HUES48 (cell line): ENCODE data around the gene OGG1.
A peak's percentile ranks its signal among the peaks of the same experiment; 100 is the strongest.

Experiments used
- H3K27ac ChIP-seq: one replicate; pipeline ENCODE4 v1.7.0; 2013; ENCODE audit warnings: low read depth, low read length, inconsistent platforms
- H3K27me3 ChIP-seq: 2 replicates; pipeline ENCODE4 v1.6.1; 2013; ENCODE audit warnings: mild to moderate bottlenecking, low read length; ENCODE audit not compliant: control insufficient read depth, insufficient read depth
- H3K36me3 ChIP-seq: 2 replicates; pipeline ENCODE4 v1.6.1; 2013; ENCODE audit warnings: low read length; ENCODE audit not compliant: control insufficient read depth, insufficient read depth
- H3K4me1 ChIP-seq: 2 replicates; pipeline ENCODE4 v1.6.1; 2013; ENCODE audit warnings: mild to moderate bottlenecking, low read length; ENCODE audit not compliant: control insufficient read depth, insufficient read depth
- H3K4me3 ChIP-seq: 2 replicates; pipeline ENCODE4 v1.5.1; 2013; ENCODE audit warnings: mild to moderate bottlenecking, low read depth, low read length
- H3K9ac ChIP-seq: 2 replicates; pipeline ENCODE4 v1.6.1; 2013; ENCODE audit warnings: mild to moderate bottlenecking, low read depth, low read length, moderate library complexity
- H3K9me3 ChIP-seq: 2 replicates; pipeline ENCODE4 v1.6.1; 2013; ENCODE audit warnings: low read length; ENCODE audit not compliant: control insufficient read depth, insufficient read depth

The OGG1 gene

GRCh38 chr3:9749645-9750555 is at the start of gene OGG1:
TSS of gene OGG1 (plus strand) at chr3:9749952. CDS start at chr3:9750287, 335 bp downstream.
- Histone ChIP-seq H3K4me3 (peak within 1 kb of the TSS; percentile 70), H3K27ac (peak within 1 kb of the TSS; percentile 94), H3K27me3 (no peaks in the 10 kb centered on the region), H3K36me3 (peaks cover 72% of the 10 kb centered on the region), H3K4me1 (peaks cover 8% of the 10 kb centered on the region; the same call in 1 of the 2 replicates), H3K9me3 (no peaks in the 10 kb centered on the region), H3K9ac (peak within 1 kb of the TSS; percentile 75)

GRCh38 chr3:9700536-9700935 is 49.2 kb upstream of the OGG1 start:
- Histone ChIP-seq H3K9me3 (no peaks in the 10 kb centered on the region), H3K36me3 (peaks cover 25% of the 10 kb centered on the region), H3K9ac (no peak overlapping the region), H3K27ac (no peak overlapping the region), H3K4me3 (no peak overlapping the region), H3K4me1 (no peaks in the 10 kb centered on the region), H3K27me3 (peaks cover 18% of the 10 kb centered on the region)

- no peak overlapping the region for H3K4me3 ChIP-seq
- peaks cover 25% of the 10 kb centered on the region for H3K36me3 ChIP-seq
- no peaks in the 10 kb centered on the region for H3K4me1 ChIP-seq
- peaks cover 18% of the 10 kb centered on the region for H3K27me3 ChIP-seq
- no peaks in the 10 kb centered on the region for H3K9me3 ChIP-seq
- H3K9ac ChIP-seq: no peak overlapping the region
- H3K27ac ChIP-seq: no peak overlapping the region
Observed at GRCh38 chr3:9701006-9701405, 48.7 kb upstream of the OGG1 start.

DNA sequence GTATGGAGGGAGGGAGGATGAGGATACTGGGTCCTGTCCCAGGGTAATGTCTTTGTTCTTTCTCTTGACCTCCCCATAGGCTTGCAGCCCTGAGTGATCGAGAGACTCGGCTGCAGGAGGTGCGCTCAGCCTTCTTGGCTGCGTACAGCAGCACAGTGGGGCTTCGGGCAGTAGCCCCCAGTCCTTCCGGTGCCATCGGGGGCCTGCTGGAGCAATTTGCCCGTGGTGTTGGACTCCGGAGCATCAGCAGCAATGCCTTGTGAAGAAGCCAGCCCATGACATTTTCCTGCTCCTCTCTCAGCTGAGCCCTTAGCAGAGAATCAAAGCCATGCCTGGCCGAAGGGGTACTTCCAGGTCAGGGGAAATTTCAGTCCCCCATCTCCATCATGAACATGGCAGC is 48.0 kb upstream of the OGG1 start:
- no peak overlapping the region for H3K9ac ChIP-seq
- H3K27me3 ChIP-seq: peaks cover 23% of the 10 kb centered on the region
- H3K36me3 ChIP-seq: peaks cover 25% of the 10 kb centered on the region
- H3K27ac ChIP-seq: no peak overlapping the region
- no peaks in the 10 kb centered on the region for H3K9me3 ChIP-seq
- no peak overlapping the region for H3K4me3 ChIP-seq
- H3K4me1 ChIP-seq: no peaks in the 10 kb centered on the region

GRCh38 chr3:9703240-9703639 is 46.5 kb upstream of the OGG1 start:
- Histone ChIP-seq H3K4me3 (no peak overlapping the region; the same call in 1 of the 2 replicates), H3K9ac (no peak overlapping the region), H3K27me3 (peaks cover 23% of the 10 kb centered on the region), H3K4me1 (no peaks in the 10 kb centered on the region), H3K9me3 (no peaks in the 10 kb centered on the region), H3K36me3 (peaks cover 12% of the 10 kb centered on the region), H3K27ac (no peak overlapping the region)

GRCh38 chr3:9703736-9704346 is 45.9 kb upstream of the OGG1 start, which contains the start of gene CPNE9:
TSS of gene CPNE9 (plus strand) at chr3:9703833. CDS start at chr3:9703997, 164 bp downstream.
- peaks cover 23% of the 10 kb centered on the region for H3K27me3 ChIP-seq
- no peaks in the 10 kb centered on the region for H3K9me3 ChIP-seq
- no peak within 1 kb of the TSS for H3K27ac ChIP-seq
- H3K4me3 ChIP-seq: peak within 1 kb of the TSS; percentile 69
- peaks cover 11% of the 10 kb centered on the region for H3K36me3 ChIP-seq
- H3K9ac ChIP-seq: no peak within 1 kb of the TSS
- H3K4me1 ChIP-seq: no peaks in the 10 kb centered on the region

GRCh38 chr3:9704347-9705322 is 45.1 kb upstream of the OGG1 start:
- Histone ChIP-seq H3K36me3 (peaks cover 11% of the 10 kb centered on the region), H3K4me3 (peak overlapping the region; percentile 69), H3K27me3 (peaks cover 23% of the 10 kb centered on the region), H3K9me3 (no peaks in the 10 kb centered on the region), H3K9ac (no peak overlapping the region), H3K4me1 (no peaks in the 10 kb centered on the region), H3K27ac (no peak overlapping the region)

GRCh38 chr3:9710174-9710739 is 39.5 kb upstream of the OGG1 start:
- no peaks in the 10 kb centered on the region for H3K9me3 ChIP-seq
- no peak overlapping the region for H3K4me3 ChIP-seq
- H3K4me1 ChIP-seq: no peaks in the 10 kb centered on the region
- no peaks in the 10 kb centered on the region for H3K36me3 ChIP-seq
- H3K27ac ChIP-seq: no peak overlapping the region
- peaks cover 6% of the 10 kb centered on the region; the same call in 1 of the 2 replicates for H3K27me3 ChIP-seq
- H3K9ac ChIP-seq: no peak overlapping the region

DNA sequence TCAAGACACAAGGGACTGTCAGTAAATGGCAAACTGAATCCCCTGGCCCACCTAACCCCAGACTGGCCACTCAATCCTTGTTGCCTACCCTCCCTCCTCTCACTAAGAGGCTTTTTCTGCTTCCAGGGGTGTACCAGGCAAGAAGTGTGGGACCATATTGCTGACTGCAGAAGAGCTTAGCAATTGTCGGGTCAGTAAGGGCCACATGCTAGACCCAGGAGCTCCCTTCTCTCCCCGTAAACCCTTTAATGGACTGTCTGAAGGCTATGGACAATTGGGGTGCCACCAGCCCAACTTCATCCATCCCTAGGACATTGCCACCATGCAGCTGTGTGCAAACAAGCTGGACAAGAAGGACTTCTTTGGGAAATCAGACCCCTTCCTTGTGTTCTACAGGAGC is 37.3 kb upstream of the OGG1 start:
- H3K4me3 ChIP-seq: no peak overlapping the region
- H3K9ac ChIP-seq: no peak overlapping the region
- no peaks in the 10 kb centered on the region for H3K36me3 ChIP-seq
- no peaks in the 10 kb centered on the region for H3K4me1 ChIP-seq
- no peaks in the 10 kb centered on the region; the same call in 1 of the 2 replicates for H3K27me3 ChIP-seq
- H3K9me3 ChIP-seq: no peaks in the 10 kb centered on the region
- H3K27ac ChIP-seq: no peak overlapping the region

DNA sequence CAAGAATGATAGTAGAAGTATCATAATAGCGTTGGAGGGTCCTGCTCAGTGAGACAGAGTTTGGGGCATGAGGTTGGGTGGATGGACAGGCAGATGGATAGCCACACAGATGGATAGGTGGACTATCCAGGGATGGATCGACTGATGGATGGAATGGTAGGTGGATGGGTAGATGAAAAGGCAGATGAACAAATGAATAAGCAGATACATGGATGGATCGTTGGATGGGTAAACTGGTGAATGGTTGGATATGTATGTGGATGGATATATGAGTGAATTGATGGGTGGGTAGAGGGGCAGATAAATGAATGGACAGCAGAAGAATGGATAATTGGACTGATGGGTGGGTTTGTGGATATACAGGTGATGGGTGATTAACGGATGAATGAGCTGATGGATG is 36.6 kb upstream of the OGG1 start:
- Histone ChIP-seq H3K9ac (no peak overlapping the region), H3K4me1 (no peaks in the 10 kb centered on the region), H3K27me3 (no peaks in the 10 kb centered on the region; the same call in 1 of the 2 replicates), H3K4me3 (no peak overlapping the region), H3K36me3 (no peaks in the 10 kb centered on the region), H3K9me3 (no peaks in the 10 kb centered on the region), H3K27ac (no peak overlapping the region)
